Frontal cortex (tissue), 4 donors: ENCODE measurements around the gene KDM2A. TPM values are rescaled to one million over a fixed set of nuclear protein-coding genes. Genes with fewer than 3 reads are reported as not detected.

Experiments used
- DNase-seq, 2 donors: peaks; one replicate each; pipeline ENCODE4 v3.0.0; 2012; ENCODE audit warnings: low spot score in 2 of 2
- FAIRE-seq: peaks from 2 replicates; lab custom pipeline; 2012; peaks lifted over from hg19 to GRCh38; lab: Jason Lieb, UNC
- total RNA-seq: library from RNA; depleted of rRNA; stranded (reverse); fragments of >200 nt; gene quantifications from one replicate; pipeline ENCODE4 v1.2.3, GENCODE V29; 2014
- donor health status: control.
- donor health status: control.
- donor health status: control.

The KDM2A gene
- total RNA-seq, 1 donor from 2014 or later = 35.5 TPM

DNA sequence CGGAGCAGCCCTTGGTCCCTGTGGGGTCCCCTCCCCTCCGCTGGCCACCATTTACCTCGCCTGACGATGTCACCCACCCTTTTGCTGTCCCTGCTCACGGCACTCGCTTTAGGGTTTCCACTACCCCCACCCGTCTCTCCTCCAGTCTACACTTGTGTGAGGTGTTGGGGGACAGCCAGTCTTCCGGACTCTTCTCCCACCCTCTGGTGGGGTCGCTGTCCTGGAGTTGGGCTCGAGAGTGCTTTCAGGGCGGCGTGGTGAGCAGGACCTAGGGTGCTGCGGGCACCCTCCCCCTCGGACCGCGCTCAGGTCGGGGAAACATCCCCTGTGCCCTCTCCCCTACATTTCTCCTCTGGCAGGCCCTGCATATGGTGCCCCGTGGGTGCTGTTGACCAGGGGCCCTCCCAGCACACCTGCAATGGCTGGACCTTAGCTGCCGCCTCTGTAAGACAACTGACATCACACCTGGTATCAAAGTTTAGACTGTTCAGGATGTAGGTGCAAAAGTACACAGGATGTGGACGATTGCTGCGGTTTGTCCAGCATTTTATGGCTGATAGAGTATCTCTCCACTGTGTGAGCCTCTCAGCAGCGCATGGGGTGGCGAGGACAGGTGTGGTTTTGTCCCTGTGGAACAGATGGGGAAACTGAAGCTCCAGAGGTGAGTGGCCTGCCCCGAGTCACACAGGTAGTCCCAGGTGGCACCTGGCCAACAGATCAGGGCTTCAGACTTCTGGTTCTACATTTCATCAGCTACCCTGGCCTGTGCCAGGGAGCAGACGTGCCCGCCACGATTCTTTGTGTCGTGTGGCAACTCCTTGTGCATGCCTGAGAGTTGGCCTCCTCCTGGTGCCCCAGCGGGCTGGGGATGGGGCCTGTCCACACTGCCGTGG, 148.4 kb downstream of the KDM2A start:
- no peak for FAIRE-seq
- no peak for DNase-seq

DNA sequence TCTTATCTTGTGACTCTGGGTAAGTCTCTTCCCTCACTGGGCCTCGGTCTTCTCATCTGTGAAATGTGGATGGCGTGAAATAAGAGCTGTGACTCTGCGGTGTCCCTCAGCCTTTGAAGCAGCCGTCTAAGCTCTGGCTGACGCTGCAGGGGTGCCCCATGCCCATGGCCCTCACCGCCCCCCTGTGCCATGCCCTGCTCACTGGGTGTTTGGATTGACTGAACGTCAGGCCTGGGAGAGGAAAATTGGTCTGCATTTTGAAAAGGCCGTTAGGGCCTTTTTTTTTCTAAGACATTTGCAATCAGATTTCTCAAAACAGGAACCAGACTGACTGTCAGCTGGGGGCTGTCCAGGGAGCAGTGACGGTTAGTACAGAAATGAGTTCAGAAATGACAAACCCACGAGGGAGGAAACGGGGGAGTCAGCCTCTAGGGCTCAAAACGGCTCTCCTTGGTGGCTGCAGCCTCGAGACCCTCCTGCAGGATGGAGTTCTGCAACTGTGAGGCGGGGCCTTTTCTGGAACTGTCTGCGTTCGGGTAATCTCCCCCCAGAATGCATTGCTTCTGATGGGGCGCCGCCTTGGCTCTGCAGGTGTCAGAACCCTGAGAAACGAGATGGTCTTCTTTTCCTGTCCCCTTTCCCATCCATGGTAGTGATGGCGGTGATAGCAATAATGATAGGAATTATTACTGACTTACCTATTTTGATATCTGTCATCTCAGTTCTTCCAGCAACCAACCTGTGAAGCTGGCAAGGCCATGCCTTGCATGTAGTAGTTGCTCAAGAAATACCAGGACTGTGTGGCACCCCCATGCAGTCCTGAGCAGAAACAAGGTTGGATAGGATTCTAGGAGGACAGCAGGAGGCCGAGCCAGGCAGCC, 149.3 kb downstream of the KDM2A start:
- DNase-seq (no peak), FAIRE-seq (no peak)

DNA sequence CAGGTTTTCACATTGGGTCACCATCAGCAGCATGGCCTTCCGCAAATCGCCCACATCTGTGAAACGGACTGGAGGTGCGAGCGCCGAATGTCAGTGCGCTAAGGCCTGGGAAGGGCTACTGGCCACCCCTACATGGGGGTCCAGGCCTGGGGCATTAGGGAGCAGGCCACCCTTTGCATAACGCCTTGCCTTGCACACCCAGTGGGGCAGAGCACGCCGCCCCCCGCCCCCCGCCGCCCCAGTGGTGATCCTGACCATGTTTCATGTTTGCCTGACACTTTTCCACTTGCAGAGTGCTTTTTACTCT, 149.9 kb downstream of the KDM2A start:
- DNase-seq = no peak
- no peak for FAIRE-seq

GRCh38 chr11:67269401-67270255, 150.6 kb downstream of the KDM2A start:
- FAIRE-seq = no peak
- DNase-seq = no peak

DNA sequence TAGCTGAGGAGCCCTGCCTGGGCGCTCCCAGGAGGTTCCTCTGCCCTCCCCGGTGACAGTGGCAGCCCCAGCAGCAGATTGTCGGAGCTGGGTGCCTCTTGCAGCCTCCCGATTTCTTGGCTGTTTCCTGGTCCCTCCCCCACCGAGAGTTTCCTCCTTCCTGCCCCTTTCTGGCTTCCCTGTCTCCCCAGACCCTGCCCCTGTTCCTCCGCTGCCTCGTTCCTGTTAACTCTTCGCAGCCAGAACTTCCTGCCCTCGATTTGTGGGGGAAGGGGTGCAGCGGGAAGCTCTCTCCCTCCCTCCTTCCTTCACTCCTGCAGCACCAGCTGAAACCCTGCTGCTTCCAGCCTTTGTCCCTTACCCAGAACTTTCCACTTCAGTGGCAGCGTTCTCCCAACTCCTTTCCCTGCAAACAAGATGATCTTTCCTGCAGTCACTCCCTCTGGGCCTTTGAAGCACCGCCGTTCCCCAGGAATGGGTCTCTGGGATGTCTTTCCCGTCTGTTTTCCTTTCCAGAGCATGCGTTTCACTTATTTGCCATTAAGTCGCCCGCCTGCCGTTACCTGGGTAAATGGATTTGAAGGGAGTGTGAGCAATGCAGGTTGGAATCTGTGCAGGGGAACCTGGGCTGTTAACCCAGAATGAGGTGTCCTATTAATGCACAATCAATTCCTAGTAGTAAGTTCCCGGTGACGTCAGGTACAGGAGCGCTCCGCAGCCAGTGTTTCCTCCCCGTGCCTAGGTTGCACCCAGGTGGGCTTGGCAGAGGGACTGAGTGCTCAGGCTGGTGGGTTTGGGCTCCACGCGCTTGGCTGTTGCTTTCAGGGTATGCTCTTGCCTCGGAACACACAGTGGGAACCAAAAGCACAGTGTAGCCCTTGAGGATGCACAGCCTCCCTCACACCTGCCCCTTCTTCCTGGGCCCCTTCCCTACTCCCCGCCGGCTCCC, 151.5 kb downstream of the KDM2A start:
- DNase-seq (no peak), FAIRE-seq (no peak)

- no peak for FAIRE-seq
Observed at GRCh38 chr11:67271205-67271540, 152.1 kb downstream of the KDM2A start.

DNA sequence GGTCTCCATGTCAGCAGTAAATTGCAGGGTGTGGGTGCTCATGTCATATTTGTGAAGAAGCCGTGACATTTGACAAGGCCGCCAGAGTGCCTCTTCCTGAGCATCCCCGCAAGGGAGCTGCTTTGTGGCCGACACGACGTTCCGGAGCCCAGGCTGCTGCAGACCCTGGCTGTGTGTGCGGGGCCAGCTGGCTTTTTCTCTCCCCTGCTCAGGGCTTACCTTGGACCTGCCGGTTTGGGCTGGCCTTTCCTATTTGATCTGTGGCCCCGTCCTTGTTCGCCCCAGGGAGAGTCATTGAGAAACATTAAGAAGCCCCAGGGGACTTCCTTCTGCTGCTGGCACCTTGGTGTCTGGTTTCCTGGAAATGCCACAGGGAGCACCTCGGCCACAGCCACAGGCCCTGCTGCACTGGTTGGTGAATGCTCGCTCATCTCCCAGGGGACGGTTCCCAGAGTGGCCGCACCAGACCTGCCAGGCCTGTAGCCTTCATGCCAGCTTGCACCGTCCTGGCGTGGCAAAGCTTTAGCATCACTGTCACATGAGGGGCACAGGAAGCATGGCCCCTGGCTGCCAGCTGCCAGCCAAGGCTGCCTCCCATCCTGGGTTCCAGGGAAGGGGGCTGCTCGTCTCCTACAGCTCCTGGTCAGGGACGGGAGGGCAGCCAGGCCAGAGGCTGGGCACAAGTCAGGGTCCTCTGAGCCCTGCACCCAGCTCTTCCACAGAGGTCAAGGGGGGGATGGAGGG, 152.7 kb downstream of the KDM2A start:
- FAIRE-seq (no peak), DNase-seq (no peak)

More at GRCh38 chr11:67271205-67271540, 152.1 kb downstream of the KDM2A start:
- DNase-seq = no peak

- DNase-seq = no peak
- FAIRE-seq = no peak
Observed at GRCh38 chr11:67272327-67273259, 153.5 kb downstream of the KDM2A start.

GRCh38 chr11:67273260-67273990, 154.4 kb downstream of the KDM2A start:
- no peak for FAIRE-seq
- no peak for DNase-seq

GRCh38 chr11:67274768-67275605, 155.9 kb downstream of the KDM2A start:
- FAIRE-seq (no peak), DNase-seq (no peak)

DNA sequence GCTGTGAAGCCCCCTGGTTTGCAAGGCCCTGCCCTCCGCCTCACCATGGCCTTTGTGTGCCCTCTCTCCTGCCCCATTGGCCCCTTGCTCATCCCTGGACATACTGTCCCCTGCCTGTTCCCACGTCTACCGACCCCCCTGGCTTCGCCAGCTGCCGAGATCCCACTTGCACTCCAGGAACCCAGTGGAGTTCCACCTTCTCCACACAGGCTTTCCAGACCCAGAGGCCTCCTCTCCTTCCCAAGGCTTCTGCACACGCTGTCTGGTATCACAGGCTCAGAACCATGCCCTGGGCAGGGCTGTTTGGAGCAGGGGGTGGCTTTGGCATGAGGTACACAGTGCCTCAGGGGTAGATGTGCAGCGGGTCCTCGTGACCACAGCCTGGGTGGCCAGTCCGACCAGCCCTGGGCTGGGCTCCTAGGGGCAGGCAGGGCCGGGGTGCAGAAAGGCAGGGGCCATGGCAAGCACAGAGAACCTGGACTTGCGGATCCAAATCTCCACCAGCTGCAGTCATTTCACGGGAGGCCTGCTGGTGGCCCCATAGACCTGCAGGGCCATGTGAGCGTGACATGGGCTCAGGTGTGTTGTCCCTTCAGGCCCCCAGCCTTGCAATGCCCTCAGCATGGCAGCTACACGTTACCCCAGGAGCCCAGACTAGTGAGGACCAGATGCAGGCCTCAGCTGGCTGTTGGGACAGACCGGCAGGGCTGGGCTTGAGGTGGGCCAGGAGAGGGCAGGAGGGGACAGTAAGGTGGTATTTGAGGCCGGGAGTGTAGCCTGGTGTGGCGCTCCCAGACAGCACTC, 156.7 kb downstream of the KDM2A start:
- DNase-seq (no peak), FAIRE-seq (no peak)

DNA sequence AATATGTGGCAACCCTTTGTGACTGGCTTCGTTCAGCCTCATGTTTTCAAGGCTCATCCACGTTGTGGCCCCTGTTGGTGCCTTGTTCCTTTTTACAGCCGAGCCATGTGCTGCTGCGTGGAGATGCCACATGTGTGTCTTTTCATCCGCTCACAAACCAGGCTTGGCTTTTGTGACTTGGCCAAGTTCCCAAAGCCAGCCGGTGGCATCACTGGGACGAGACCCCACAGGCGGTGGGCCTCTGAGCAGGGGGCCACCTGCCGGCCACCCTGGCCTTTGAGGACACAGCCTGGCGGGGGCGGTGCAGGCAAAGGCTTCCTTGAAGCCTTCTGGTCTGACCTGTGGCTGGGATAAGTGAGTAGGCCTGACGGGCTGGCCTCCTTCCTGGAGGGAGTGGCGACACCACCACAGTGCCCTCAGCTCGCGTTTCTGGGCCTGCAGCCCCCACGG, 157.7 kb downstream of the KDM2A start:
- no peak for DNase-seq

GRCh38 chr11:67277231-67277961, 158.3 kb downstream of the KDM2A start:
- FAIRE-seq (no peak), DNase-seq (peak in 1 of 2 donors; percentile 69)

More for the DNA sequence above, 157.7 kb downstream of the KDM2A start:
- FAIRE-seq = no peak
